ENCODE measurements around the gene DHX40.

GRCh38 chr17:59520251-59520650 is 45.2 kb upstream of the DHX40 start:
- TF ChIP-seq CTCF (IDR thresholded peaks at IDR 0.05) (no peak), RAD21 (IDR thresholded peaks at IDR 0.05; ENCODE audit: low read length) (no peak), POLR2AphosphoS5 (IDR thresholded peaks at IDR 0.05; ENCODE audit: low read depth, low read length) (no peak), GABPA (IDR thresholded peaks at IDR 0.05; ENCODE audit: low read depth) (no peak), NRF1 (IDR thresholded peaks at IDR 0.05; ENCODE audit: low read depth, low read length) (no peak), EZH2phosphoT487 (IDR thresholded peaks at IDR 0.05; ENCODE audit: borderline replicate concordance, low read depth) (no peak), REST (IDR thresholded peaks at IDR 0.05; ENCODE audit: low read depth, low read length) (no peak), FOSL2 (IDR thresholded peaks at IDR 0.05; ENCODE audit: borderline replicate concordance, low read depth) (no peak), JUND (IDR thresholded peaks at IDR 0.05) (no peak), SMC3 (IDR thresholded peaks at IDR 0.05; ENCODE audit: low read depth, low read length) (no peak), EP300 (IDR thresholded peaks at IDR 0.05; ENCODE audit: borderline replicate concordance in 1 of 2, low read depth in 1 of 2, low read length in 1 of 2) (no peak), RCOR1 (IDR thresholded peaks at IDR 0.05; ENCODE audit: low read length) (no peak), RFX5 (IDR thresholded peaks at IDR 0.05; ENCODE audit: low read length) (no peak)
- TF ChIP-seq, protein P1, sequence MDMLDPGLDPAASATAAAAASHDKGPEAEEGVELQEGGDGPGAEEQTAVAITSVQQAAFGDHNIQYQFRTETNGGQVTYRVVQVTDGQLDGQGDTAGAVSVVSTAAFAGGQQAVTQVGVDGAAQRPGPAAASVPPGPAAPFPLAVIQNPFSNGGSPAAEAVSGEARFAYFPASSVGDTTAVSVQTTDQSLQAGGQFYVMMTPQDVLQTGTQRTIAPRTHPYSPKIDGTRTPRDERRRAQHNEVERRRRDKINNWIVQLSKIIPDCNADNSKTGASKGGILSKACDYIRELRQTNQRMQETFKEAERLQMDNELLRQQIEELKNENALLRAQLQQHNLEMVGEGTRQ (IDR thresholded peaks at IDR 0.05; ENCODE audit: borderline replicate concordance, low read depth, low read length) = no peak

All from SK-N-SH (cell line).